ENCODE measurements around the gene ZC3HAV1L.
"Not testable (repeated sequence)": the region's sequence is repeated elsewhere in the genome, so short reads cannot be mapped to it uniquely, and the experiment has no call there.

Gene ZC3HAV1L

DNA sequence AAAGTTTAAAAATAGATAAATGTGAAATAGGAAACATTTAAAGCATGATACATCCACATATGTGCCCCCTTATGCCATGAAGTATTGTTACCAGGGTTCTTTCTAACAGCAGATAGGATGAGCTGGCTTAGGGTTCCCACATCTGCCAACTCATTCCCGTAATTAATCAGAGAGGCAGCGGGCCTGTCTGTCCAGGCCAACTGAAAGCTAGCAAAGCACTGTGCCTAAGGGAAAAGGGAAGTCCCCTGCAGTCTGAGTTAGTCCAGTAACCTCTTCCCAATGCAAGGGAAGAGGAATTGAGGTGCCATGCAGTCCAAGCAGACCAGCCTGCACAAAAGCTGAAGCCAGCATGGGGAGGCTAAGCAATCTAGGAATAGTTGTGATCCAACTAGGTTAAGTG, 18.3 kb upstream of the ZC3HAV1L start:
- DNase-seq (ENCODE audit: low read depth in 2 of 2): no peak

DNA sequence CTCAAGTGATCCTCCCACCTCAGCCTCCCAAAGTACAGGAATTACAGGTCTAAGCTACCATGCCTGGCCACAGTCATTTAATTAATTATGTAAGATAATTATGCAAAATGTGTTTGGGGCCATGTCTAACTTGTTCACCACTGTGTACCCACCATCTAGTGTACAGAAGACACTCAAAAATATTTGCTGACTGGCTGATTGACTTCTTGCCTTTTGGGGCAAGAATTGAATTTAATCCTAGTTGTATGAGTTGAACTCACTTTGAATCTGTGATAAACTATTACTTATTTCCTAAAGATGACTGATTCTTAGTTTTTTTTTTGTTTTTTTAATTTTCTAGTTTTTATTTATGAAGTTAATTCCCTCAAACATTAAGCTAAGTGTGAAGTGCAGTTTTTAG, 15.8 kb upstream of the ZC3HAV1L start:
- DNase-seq (ENCODE audit: low read depth in 2 of 2): no peak

DNA sequence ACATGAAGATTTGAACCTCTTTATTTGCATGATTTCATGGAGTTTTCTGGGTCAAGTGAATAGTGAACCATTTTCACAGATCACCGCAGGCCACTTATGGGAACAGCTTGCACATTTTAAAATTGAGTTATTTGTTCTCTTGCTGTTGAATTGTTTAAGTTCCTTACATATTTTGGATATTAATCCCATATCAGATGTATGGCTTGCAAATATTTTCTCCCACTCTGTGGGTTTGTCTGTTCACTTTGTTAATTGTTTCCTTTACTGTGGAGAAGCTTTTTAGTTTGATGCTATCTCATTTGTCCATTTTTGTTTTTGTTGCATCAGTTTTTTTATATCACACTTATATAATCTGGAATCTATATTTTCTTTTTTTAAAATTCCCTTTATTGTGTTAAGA, 14.1 kb upstream of the ZC3HAV1L start:
- DNase-seq (ENCODE audit: low read depth in 2 of 2): no peak

DNA sequence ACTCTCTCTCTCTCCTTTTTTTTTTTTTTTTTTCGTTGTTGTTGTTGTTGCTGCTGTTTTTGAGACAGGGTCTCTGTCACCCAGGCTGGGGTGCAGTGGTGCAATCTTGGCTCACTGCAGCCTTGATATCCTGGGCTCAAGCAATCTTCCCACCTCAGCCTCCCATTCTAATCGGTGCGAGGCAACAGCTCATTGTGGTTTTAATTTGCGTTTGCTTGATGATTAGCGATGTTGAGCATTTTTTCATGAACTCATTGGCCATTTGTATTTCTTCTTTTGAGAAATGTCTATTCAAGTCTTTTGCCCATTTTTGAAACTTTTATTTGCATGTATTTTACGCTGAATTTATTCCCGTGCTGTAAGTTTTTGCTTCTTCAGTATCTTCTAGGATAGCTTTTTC, 13.3 kb upstream of the ZC3HAV1L start:
- no peak for DNase-seq (ENCODE audit: low read depth in 2 of 2)

DNA sequence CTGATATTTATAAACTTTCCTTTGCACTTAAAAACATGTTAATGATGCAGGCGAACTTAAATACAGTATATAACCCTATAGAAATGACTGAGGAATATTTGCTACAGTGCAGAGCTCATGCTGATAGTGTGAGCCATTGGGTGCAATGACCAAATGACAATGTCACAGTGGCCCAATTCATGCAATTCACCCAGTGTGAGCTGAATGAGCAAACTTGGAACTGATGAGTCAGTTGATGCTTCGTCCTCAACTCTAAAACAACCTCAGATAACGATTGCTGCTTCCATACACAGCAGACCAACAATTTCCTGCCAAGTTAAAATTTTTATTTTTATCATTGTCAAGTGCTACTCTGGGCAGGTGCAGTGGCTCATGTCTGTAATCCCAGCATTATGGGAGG, 12.1 kb upstream of the ZC3HAV1L start:
- DNase-seq (ENCODE audit: low read depth in 2 of 2): no peak

DNA sequence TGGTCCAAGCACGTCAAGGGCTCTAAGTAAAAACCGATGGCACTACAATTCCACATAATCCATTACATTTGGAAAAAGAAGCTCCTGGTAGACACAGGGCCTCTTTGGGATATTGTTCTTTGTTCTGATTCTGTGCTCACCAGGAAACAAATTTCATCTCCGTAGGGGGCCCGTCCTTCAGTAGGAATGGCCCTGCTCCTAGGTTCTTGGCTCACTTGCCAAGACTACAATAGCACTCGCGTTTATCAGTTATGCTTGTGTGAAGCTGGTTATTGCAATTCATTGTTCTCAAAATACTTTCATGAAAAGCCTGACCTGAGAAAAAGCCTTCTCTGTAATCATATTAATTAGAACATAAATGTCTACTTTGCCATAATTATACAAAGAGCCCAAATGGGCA, 10.3 kb upstream of the ZC3HAV1L start:
- no peak for DNase-seq (ENCODE audit: low read depth in 2 of 2)

DNA sequence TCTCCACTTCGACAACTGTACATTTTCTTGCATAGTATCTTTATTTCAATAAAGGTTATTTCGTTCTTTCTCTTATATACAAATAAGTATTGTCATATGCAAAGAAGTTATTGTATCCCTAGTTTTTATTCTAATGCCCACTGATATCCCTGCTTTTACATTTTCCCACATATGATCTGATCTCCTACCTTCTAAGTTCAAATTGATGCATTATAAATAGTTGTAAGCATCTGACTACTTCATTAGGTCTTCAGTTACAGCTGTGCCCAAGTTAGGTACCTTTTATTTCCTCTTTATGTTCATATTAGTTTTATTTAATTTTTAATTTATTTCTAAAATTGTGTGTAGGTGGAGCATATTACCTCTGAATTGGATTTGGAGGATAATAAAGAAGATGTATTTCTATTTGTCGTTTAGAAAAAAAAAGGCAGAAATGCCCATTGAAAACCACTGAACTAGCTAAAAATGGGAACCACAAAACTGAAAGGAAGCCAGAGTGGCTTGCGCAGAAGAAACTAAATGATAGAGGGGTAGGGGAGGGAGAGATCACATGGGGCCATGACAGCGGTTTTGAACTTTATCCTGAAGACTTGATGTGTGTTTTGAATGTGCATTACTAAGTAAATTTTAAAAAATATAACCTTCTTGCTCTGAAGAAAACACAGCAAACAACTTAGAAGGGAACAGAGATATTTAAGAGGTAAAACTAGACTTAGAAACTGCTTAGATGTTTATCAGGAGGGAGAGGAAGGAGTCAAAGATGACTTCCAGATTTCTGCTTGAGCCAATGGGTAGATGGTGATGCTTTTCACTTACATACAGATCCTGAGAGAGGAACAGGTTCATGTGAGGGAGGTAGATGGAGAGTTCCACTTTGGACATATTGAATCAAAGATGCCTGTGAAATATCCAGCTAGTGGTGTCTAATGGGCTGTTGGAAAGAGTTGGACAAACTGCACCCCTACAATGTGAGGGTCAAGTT, 9.3 kb upstream of the ZC3HAV1L start:
- DNase-seq (ENCODE audit: low read depth in 2 of 2): no peak

DNA sequence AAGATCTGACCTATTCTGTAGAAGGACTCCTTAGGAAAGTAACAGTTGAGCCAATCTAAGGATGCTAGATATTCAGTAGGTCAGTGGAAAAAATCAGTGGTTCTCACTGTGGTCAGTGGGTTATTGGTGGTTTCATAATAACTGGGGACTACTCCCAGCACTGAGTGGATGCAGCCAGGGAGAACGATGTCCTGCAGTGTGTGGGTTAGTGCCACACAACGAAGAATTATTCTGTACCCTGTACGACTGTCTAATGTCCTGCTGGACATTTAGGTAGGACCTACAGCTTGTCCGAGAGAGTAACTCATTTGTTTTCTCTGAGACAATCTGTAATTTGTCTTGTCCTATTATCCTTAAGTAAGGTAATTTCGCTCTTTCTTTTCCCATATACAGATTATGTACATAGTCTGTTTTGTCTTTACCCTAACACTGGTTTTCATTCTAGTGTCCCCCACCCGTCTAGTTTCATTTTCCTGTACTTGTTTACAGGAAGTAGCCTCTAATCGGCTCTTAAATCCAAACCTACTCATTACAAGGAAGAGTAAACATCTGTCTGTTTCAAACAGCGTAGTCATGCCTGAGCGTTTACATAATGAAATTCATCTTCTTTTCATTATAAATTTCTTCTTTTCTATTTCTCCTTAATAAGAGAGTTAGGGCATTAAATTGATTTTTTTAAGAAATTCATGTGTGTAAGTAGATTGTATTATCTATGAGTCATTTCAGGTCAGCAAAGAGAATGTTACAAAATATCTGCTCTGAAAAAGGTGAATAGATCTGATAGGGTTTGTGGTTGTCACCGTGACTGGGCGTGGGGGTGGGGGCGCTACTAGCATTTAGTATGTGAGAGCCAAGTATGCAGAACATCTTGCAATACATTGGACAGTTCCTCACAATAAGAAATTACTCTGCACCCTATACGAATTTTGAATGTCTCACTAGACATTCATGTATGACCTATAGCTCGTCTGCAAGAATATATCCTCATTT, 8.3 kb upstream of the ZC3HAV1L start:
- DNase-seq (ENCODE audit: low read depth in 2 of 2): peak; percentile 59 to 67

DNA sequence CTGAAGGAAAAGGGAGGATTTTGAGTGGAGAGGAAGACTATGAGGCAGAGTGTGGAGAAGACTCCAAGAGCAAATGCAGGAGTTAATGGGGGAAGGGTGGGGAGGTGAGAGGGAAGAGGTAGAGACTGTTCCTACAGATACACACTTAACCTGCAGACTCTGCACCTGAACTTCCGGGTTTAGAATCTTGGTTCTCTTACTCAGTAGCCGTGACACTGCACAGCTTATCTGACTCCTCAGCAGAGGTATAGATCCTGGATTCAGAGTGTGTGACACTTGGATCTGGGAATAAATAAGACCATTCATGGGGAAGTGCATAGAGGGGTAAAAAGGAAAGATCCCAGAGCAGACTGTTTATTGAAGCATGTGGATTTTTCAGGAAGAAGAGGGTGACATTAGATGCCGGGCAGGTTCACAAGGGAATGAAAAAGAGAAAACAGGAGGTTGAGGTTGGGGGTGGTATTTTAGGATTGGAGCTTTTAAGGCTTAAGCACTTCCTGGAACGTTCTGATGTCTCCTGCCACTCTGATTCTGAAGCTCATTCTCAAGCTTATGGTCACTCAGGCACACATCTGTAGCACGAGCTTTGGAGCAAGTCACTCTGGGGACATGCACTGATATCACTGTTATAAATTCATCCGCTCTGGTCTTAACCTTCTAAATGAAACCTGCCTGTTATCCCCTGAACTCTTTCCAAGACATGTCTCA, 5.7 kb upstream of the ZC3HAV1L start:
- no peak for DNase-seq (ENCODE audit: low read depth in 2 of 2)

DNA sequence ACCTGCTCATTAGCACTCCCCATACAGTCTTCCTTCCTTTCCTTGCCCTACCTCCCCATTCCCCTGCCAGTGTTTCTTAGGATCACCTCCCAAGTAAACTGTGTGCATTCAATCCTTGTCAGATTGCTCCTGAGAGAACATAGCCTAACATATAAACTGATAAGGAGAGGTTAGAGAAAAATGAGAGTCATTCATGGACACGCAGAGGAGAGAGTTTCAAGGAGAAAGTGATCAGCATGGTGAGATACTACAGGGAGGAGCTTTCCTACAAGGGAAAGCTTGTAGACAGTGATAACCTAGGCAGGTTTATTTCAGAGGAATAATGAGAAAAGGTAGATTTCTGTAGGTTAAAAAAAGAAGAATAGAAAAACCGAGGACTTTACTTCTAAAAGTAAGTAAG, 2.8 kb upstream of the ZC3HAV1L start:
- no peak for DNase-seq (ENCODE audit: low read depth in 2 of 2)

DNA sequence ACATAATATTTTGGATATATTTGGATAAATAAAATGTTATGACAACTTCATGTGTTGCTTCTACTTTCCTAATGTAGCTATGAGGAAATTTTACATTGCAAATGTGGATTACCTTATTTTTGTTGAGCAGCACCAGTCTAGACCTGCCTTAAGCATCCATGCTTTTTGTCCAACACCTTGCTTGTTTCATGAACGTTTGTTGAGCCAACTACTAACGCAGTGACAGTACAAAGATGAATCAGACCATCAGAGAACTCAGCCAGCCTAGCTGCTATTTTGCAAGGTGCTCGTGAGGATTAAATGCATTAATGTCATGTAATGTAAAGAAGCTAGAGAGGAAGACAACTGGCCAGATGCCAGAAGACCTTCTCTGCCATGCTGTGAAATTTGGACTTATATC, 1.1 kb upstream of the ZC3HAV1L start:
- DNase-seq (ENCODE audit: low read depth in 2 of 2): no peak

DNA sequence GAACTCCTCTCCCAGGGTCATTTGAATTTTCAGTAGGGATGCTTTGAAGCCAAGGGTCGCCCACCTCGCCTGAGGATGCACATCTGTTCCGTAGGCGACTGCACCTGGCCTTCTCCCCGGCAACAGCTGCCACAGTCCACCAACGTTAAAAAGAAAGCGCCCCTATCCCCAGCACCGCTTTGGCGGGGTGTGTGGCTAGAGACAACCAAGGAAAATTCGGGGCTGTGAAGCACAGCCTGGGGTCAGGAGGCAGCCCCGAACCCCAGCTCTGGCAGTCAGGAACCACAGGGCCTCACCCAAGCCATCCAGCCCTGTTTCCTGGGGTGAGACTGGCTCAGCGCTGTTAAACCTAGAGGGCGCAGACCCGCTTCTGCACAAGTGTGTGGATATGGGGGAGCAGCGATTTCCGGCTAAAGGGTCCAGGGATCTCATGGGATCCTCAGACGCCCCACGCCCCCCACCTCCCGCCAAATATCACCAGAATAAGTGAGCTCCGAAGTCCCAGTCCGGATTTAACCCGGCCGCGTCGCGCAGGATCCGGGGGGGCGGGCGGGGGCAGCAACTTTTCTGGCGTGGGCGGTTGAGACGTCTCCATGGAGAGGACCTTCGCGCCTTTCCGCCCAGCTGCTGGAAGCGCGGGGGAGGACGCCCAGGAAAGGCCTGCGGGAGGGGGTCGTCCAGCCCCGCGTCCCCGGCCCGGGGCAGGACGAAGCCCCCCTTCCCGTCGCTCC, 822 bp downstream of the ZC3HAV1L start:
- DNase-seq (ENCODE audit: low read depth in 2 of 2): no peak

DNA sequence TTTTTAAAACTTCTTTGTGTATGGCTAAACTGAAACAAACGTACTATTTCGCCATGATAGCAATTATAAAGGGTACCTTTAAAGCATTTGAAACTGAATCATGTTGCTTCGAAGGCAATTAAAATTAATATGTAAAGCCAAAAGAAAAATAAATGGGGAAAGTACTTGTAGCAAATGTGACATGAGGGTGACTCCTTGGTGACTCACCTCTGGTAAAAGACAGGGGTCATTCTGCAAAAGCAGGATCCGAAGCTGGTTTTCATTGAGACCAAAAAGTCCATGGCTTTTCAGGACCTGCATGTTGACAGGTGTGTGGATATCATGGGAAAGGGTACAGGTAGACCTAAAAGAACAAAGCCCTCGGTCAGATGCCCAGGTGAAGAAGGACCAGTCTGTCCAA, 1.5 kb downstream of the ZC3HAV1L start:
- DNase-seq (ENCODE audit: low read depth in 2 of 2): no peak

DNA sequence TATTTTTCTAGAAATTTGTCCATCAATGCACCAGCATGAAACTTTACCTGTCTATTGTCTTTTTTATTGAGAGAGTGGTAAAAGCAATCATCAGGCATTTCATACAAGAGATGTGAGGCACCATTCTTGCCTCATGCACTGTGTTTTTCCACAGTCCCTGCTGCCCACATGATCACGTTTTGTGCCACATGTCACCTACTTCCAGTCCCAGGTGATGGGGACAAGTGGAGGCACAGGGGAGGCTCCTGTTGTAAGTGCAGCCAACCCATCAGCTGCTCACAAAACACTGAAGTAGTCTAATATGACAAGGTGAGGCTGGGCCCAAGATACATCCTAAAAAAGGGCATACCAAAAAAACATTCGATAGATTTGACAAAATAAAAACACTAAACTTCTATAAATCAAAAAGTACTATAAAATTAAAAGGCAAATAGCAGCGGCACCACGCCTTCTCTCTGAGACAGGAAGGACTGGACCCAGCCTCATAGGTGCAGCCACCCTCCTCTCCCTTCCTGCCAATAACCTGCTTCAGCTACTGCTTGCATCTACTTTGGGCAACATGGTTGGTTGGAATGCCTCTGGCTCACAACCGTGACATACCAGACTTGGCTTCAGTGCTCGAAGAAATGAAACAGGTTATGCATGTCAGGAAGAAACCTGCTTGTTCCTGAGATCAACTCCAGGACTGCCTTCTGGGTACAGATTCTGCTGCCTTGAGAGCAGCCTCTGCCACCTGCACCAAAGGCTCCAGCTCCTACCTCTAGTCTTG, 2.3 kb downstream of the ZC3HAV1L start:
- no peak for DNase-seq (ENCODE audit: low read depth in 2 of 2)

DNA sequence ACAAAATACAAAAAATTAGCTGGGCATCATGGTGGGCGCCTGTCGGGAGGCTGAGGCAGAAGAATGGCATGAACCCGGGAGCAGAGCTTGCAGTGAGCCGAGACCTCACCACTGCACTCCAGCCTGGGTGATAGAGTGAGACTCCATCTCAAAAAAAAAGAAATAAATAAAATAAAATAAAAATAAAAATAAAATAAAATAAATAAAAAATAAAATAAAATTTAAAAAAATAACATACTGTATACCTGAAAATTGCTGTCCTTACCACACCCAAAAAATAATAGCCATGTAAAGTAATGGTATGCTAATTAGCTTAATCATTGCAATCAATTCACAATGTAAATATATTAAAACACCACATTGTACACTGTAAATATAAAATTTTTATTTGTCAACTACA, 3.4 kb downstream of the ZC3HAV1L start:
- DNase-seq (ENCODE audit: low read depth in 2 of 2): no peak

DNA sequence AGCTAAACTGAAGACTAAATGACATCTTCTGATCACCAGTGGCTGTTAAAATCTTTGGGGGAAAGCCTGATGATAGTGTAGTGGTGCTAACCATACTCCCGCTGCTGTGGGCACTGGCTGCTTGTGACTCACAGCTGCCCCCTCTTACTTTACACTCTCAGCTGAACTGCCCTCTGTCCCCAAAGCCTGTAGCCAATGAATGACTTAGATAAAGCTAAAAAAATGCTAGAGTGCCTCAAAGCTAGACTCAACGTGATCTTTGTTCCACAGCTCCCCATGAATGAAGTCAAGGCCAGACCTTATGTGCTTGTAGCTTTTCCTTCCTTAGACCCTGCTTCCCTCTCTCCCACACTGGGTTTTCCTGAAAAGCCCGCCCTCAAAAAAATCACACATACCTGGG, 6.5 kb downstream of the ZC3HAV1L start:
- DNase-seq (ENCODE audit: low read depth in 2 of 2): no peak

DNA sequence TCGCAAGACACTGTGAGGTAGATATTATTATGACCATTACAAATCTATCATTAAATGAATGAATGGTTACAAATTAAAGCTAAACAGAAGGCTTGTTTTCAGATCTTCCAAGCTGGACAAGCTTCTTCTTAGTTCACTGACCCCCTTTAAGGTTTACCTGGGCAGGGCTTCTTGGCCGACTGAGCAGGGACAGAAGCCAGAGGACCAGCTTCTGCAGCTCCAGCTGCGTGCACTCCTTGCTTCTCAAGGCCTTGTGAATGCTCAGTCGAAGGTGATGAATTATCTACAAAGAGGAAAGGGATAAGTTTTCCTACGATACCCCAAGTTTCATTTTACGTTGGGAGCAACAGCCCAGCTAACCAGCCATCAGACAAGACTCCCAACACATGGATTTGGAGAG, 9.3 kb downstream of the ZC3HAV1L start:
- DNase-seq (ENCODE audit: low read depth in 2 of 2): no peak

DNA sequence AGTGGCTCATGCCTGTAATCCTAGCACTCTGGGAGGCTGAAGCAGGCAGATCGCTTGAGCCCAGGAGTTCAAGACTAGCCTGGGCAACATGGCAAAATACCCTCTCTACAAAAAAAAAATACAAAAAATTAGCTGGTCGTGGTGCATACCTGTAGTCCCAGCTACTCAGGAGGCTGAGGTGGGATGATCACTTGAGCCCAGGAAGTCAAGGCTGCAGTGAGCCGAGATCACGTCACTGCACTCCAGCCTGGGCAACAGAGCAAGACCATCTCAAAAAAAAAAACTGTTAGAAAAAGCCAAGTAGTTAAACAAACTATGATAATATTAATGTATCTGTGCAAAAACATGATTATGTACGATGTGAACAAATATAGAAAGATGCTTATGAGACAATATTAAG, 10.0 kb downstream of the ZC3HAV1L start:
- DNase-seq (ENCODE audit: low read depth in 2 of 2): not testable (repeated sequence)

DNA sequence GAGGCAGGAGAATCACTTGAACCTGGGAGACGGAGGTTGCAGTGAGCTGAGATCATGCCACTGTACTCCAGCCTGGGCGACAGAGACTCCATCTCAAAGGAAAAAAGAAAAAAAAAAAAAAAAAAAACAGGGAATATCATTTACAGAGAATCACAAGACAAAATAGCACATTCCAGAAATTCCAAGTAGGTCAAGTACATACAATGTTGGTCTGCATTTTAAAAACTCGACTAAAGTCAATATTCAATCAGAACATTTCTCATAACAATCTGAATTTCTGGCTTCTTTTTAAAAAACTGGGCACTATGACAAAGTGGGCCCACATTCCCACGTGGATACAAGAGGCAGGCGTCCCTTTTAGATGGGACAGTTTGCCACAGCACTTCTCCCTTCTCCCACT, 12.8 kb downstream of the ZC3HAV1L start:
- no peak for DNase-seq (ENCODE audit: low read depth in 2 of 2)

DNA sequence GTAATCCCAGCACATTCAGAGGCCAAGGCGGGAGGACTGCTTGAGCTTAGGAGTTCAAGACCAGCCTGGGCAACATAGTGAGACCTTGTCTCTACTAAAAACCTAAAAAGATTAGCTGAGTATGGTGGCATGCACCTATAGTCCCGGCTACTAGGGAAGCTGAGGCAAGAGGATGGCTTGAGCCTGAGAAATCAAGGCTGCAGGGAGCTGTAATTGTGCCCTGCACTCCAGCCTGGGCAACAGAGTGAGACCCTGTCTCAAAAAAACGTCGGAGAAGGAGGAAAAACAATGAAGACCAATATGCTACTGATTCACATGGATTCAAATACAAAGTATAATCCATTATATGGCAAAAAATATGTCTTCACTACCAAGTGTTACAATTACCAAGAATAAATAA, 13.6 kb downstream of the ZC3HAV1L start:
- no peak for DNase-seq (ENCODE audit: low read depth in 2 of 2)
